H1 (cell line): ENCODE measurements around the gene ORC3.

Experiments
- CBX5 ChIP-seq: fragments of 300-800, 300-1000 bp; sonication (generic); IDR thresholded peaks from 2 replicates; pipeline ENCODE4 v1.7.1; 2016; ENCODE audit warnings: antibody characterized with exemption, low read length, low read depth
- CEBPB ChIP-seq: IDR thresholded peaks from 2 replicates; pipeline ENCODE4 v1.6.1; 2012; ENCODE audit warnings: low read depth, low read length
- CREB1 ChIP-seq: IDR thresholded peaks from 2 replicates; pipeline ENCODE4 v1.6.1; 2012; ENCODE audit warnings: inconsistent platforms
- EP300 ChIP-seq, 2 experiments: IDR thresholded peaks; 1 replicate in 1 of 2; 2 replicates in 1 of 2; pipeline ENCODE4 v1.6.1; 2011 to 2012; ENCODE audit warnings: low read depth in 2 of 2, low read length in 2 of 2, mild to moderate bottlenecking in 2 of 2, borderline replicate concordance in 1 of 2, inconsistent platforms in 1 of 2, moderate library complexity in 1 of 2
- JUN ChIP-seq: IDR thresholded peaks from 2 replicates; pipeline ENCODE4 v1.6.1; 2011; ENCODE audit warnings: low read depth, mild to moderate bottlenecking, improper control_type of control experiment, low read length
- KDM4A ChIP-seq: IDR thresholded peaks from one replicate; pipeline ENCODE4 v1.7.1; 2012; ENCODE audit warnings: low read depth, mild to moderate bottlenecking, moderate library complexity, low read length, inconsistent platforms; ENCODE audit not compliant: severe bottlenecking
- POLR2A ChIP-seq, 2 experiments: IDR thresholded peaks; 1 replicate in 1 of 2; 2 replicates in 1 of 2; pipeline ENCODE4 v1.6.1; 2011; ENCODE audit warnings: low read depth in 2 of 2, low read length in 2 of 2, mild to moderate bottlenecking in 2 of 2; ENCODE audit errors: control extremely low read depth in 1 of 2
- SUZ12 ChIP-seq: fragments of 200-600 bp; sonication (generic); IDR thresholded peaks from 2 replicates; pipeline ENCODE4 v1.6.1; 2012; ENCODE audit warnings: mild to moderate bottlenecking, inconsistent platforms, low read length, moderate library complexity, mixed read lengths
- TAF1 ChIP-seq: IDR thresholded peaks from 2 replicates; pipeline ENCODE4 v1.6.1; 2011; ENCODE audit warnings: mild to moderate bottlenecking, low read depth, low read length
- YY1 ChIP-seq: IDR thresholded peaks from 2 replicates; pipeline ENCODE4 v1.6.1; 2011; ENCODE audit warnings: low read depth, mild to moderate bottlenecking, low read length
- ZNF274 ChIP-seq: IDR thresholded peaks from 2 replicates; pipeline ENCODE4 v1.7.0; 2012; ENCODE audit warnings: low read length, borderline replicate concordance; ENCODE audit errors: extremely low read depth
- TF ChIP-seq, protein P1 (sequence below), 3 experiments: IDR thresholded peaks; 1 replicate in 2 of 3; 2 replicates in 1 of 3; pipeline versions ENCODE4 v1.5.1 to v1.6.1; 2011; ENCODE audit warnings: low read length in 3 of 3, mild to moderate bottlenecking in 3 of 3, inconsistent platforms in 2 of 3, low read depth in 1 of 3, moderate library complexity in 1 of 3; ENCODE audit not compliant: insufficient read depth in 1 of 3; ENCODE audit errors: control extremely low read depth in 1 of 3

DNA sequence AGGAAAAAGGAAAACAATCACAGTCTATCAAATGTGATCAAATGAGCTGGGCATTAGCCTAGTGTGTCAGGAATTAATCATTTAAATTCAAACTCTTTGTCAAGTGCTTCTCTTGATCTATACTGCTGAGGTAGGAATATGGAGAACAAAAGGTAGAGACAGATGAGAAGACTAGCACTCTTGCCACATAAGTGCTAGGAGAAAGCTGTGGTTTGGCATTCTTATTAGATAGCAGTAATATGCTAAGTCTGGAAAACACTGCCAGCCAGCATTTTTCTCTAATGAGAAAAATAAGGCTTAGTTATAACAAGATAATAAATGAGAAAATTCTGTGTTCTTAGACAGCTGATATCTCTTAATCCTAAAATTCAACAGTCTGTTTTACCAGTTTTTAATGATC, 38.9 kb downstream of the ORC3 start:
- TF ChIP-seq EP300 (IDR thresholded peaks at IDR 0.05; ENCODE audit: borderline replicate concordance in 1 of 2, low read depth in 2 of 2, low read length in 2 of 2) (no peak), POLR2A (IDR thresholded peaks at IDR 0.05; ENCODE audit: control extremely low read depth in 1 of 2, low read depth in 2 of 2, low read length in 2 of 2) (no peak), JUN (no peak), CBX5 (no peak), CREB1 (no peak), ZNF274 (no peak), KDM4A (no peak), TAF1 (no peak), CEBPB (no peak), SUZ12 (no peak), YY1 (no peak)
- TF ChIP-seq, protein P1, sequence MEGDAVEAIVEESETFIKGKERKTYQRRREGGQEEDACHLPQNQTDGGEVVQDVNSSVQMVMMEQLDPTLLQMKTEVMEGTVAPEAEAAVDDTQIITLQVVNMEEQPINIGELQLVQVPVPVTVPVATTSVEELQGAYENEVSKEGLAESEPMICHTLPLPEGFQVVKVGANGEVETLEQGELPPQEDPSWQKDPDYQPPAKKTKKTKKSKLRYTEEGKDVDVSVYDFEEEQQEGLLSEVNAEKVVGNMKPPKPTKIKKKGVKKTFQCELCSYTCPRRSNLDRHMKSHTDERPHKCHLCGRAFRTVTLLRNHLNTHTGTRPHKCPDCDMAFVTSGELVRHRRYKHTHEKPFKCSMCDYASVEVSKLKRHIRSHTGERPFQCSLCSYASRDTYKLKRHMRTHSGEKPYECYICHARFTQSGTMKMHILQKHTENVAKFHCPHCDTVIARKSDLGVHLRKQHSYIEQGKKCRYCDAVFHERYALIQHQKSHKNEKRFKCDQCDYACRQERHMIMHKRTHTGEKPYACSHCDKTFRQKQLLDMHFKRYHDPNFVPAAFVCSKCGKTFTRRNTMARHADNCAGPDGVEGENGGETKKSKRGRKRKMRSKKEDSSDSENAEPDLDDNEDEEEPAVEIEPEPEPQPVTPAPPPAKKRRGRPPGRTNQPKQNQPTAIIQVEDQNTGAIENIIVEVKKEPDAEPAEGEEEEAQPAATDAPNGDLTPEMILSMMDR (IDR thresholded peaks at IDR 0.05; ENCODE audit: control extremely low read depth in 1 of 3, insufficient read depth in 1 of 3, low read depth in 1 of 3, low read length in 3 of 3), result no peak
